HepG2 (cell line): ENCODE data around the gene MRPS31. TPM values are rescaled to one million over a fixed set of nuclear protein-coding genes. Genes with fewer than 3 reads are reported as not detected.

ENCODE experiments used
- ATAC-seq: fragments of 200-7000 bp; cut with Tn5 transposase; 3 replicates; pipeline ENCODE4 v1.9.1; 2020; ENCODE audit warnings: mild to moderate bottlenecking, moderate library complexity
- BruUV-seq: library from RNA; stranded (reverse); fragments of 400-500 nt; replicated peaks from 2 replicates; lab custom pipeline; 2021; lab: Mats Ljungman, UMichigan
- CTCF ChIA-PET: fragments of 300-600 bp; formaldehyde crosslinking; extraction: SDS; loops from one replicate; lab custom pipeline; 2021; ENCODE audit warnings: low total read pairs, inconsistent platforms, low intra/inter-chr PET ratio; lab: Yijun Ruan, JAX
- POLR2A ChIA-PET: fragments of 350-600 bp; sonication (Branson Sonifier 250); formaldehyde crosslinking; loops from one replicate; lab custom pipeline; 2020; ENCODE audit warnings: antibody characterized with exemption, inconsistent platforms; lab: Yijun Ruan, JAX
- DNase-seq: peaks from one replicate; pipeline ENCODE4 v3.0.0-alpha.2; 2015; ENCODE audit warnings: low spot score
- FAIRE-seq: peaks from 3 replicates; lab custom pipeline; 2011; peaks lifted over from hg19 to GRCh38; lab: Jason Lieb, UNC
- H2AFZ ChIP-seq: one replicate; pipeline ENCODE4 v1.6.1; 2011; ENCODE audit warnings: low read length, inconsistent platforms
- H3K27ac ChIP-seq: fragments of 300-600 bp; 3 replicates; pipeline ENCODE4 v1.8.0; 2011; ENCODE audit warnings: mixed run types, mild to moderate bottlenecking, mixed read lengths, low read length, inconsistent platforms; ENCODE audit not compliant: insufficient read depth; ENCODE audit errors: extremely low read length
- H3K27me3 ChIP-seq, 2 experiments: fragments of 200-600 bp in 1 of 2; 2 replicates in 1 of 2; 3 replicates in 1 of 2; pipeline versions ENCODE4 v1.6.0 to v1.8.0; 2011; ENCODE audit warnings: low read length in 2 of 2, mild to moderate bottlenecking in 2 of 2, moderate library complexity in 2 of 2, inconsistent platforms in 1 of 2; ENCODE audit not compliant: insufficient read depth in 2 of 2, control insufficient read depth in 1 of 2
- H3K36me3 ChIP-seq, 2 experiments: fragments of 200-600 bp in 1 of 2; replicated peaks in 1 of 2; 2 replicates in 1 of 2; 3 replicates in 1 of 2; pipeline versions ENCODE4 v1.5.1 to v1.8.0; 2011; ENCODE audit warnings: low read length in 2 of 2, inconsistent platforms in 1 of 2; ENCODE audit not compliant: insufficient read depth in 2 of 2, control insufficient read depth in 1 of 2
- H3K4me1 ChIP-seq: 2 replicates; pipeline ENCODE4 v1.5.1; 2012; ENCODE audit warnings: low read length, inconsistent platforms; ENCODE audit not compliant: insufficient read depth
- H3K4me2 ChIP-seq: 2 replicates; pipeline ENCODE4 v1.6.0; 2011; ENCODE audit warnings: low read depth, low read length, inconsistent platforms
- H3K4me3 ChIP-seq, 3 experiments: fragments of 200-600 bp in 1 of 3; sonication (generic), shearing (Covaris generic) in 1 of 3; replicated peaks in 1 of 3; 2 replicates each; pipeline ENCODE4 v1.5.1; 2011 to 2016; ENCODE audit warnings: low read length in 3 of 3, inconsistent platforms in 2 of 3, low read depth in 2 of 3, mild to moderate bottlenecking in 2 of 3, control low read depth in 1 of 3, mixed read lengths in 1 of 3; ENCODE audit not compliant: insufficient read depth in 1 of 3
- H3K79me2 ChIP-seq: one replicate; pipeline ENCODE4 v1.6.1; 2011; ENCODE audit warnings: low read length, inconsistent platforms; ENCODE audit not compliant: insufficient read depth
- H3K9ac ChIP-seq: 2 replicates; pipeline ENCODE4 v1.6.0; 2011; ENCODE audit warnings: mild to moderate bottlenecking, low read depth, low read length, inconsistent platforms; ENCODE audit not compliant: insufficient read depth
- H3K9me3 ChIP-seq: 2 replicates; pipeline ENCODE4 v1.5.1; 2012; ENCODE audit warnings: mild to moderate bottlenecking, low read length
- H4K20me1 ChIP-seq: 2 replicates; pipeline ENCODE4 v1.6.0; 2011; ENCODE audit warnings: inconsistent platforms, mild to moderate bottlenecking, low read length, moderate library complexity; ENCODE audit not compliant: insufficient read depth
- CEBPB ChIP-seq: IDR thresholded peaks from 2 replicates; pipeline ENCODE4 v1.6.1; 2011; ENCODE audit warnings: low read depth, low read length, improper control_type of control experiment, borderline replicate concordance
- HMGXB3 ChIP-seq: sonication (generic); formaldehyde crosslinking; IDR thresholded peaks from 2 replicates; pipeline ENCODE4 v1.4.0; 2020; ENCODE audit warnings: missing genetic modification reagents, borderline replicate concordance
- HNF4G ChIP-seq, 2 experiments: sonication (generic) in 1 of 2; formaldehyde crosslinking in 1 of 2; IDR thresholded peaks; 2 replicates each; pipeline versions ENCODE4 v1.4.0 to v1.6.1; 2011 to 2020; ENCODE audit warnings: borderline replicate concordance in 2 of 2, low read depth in 2 of 2, mild to moderate bottlenecking in 2 of 2, low read length in 1 of 2, missing genetic modification reagents in 1 of 2, moderate library complexity in 1 of 2
- IKZF5 ChIP-seq: IDR thresholded peaks from 2 replicates; pipeline ENCODE4 v1.6.1; 2018; ENCODE audit warnings: missing genetic modification reagents, mild to moderate bottlenecking, missing compliant biosample characterization
- IRF9 ChIP-seq: sonication (generic); formaldehyde crosslinking; IDR thresholded peaks from 2 replicates; pipeline ENCODE4 v1.8.0; 2022; ENCODE audit warnings: missing genetic modification reagents, mild to moderate bottlenecking, borderline replicate concordance
- PAXIP1 ChIP-seq: sonication (generic); formaldehyde crosslinking; conservative IDR thresholded peaks from 2 replicates; pipeline ENCODE4 v1.4.0; 2020; ENCODE audit warnings: mild to moderate bottlenecking, missing genetic modification reagents, moderate library complexity
- PHF5A ChIP-seq: IDR thresholded peaks from one replicate; pipeline ENCODE4 v1.6.1; 2018; ENCODE audit warnings: low read depth, missing genetic modification reagents; ENCODE audit not compliant: unreplicated experiment
- PITX1 ChIP-seq: sonication (generic); formaldehyde crosslinking; IDR thresholded peaks from 2 replicates; pipeline ENCODE4 v1.5.1; 2020; ENCODE audit warnings: mild to moderate bottlenecking, missing genetic modification reagents
- SMAD3 ChIP-seq: sonication (generic); formaldehyde crosslinking; IDR thresholded peaks from 2 replicates; pipeline ENCODE4 v1.4.0; 2020; ENCODE audit warnings: missing genetic modification reagents
- ZNF703 ChIP-seq: sonication (generic); formaldehyde crosslinking; IDR thresholded peaks from 2 replicates; pipeline ENCODE4 v1.5.1; 2020; ENCODE audit warnings: missing genetic modification reagents, mild to moderate bottlenecking, moderate library complexity, borderline replicate concordance
- WGBS: methylation state at CpG from one replicate; pipeline ENCODE4 v1.1.6; 2017; ENCODE audit warnings: low lambda C conversion rate; 5-methylcytosine and 5-hydroxymethylcytosine counted together
- in situ Hi-C: cut with HindIII; loops from 2 replicates; pipeline ENCODE4 v1.10.0; 2017; ENCODE audit warnings: low pct_unique_long_range_greater_than_20kb; ENCODE audit not compliant: extremely low pct_ligation_motif_present
- intact Hi-C: fragments of 100-400 bp; cut with micrococcal nuclease; formaldehyde crosslinking; loops from one replicate; pipeline ENCODE4 v1.10.0; 2022; ENCODE audit not compliant: unreplicated experiment
- polyA plus RNA-seq, 8 experiments: library from polyadenylated mRNA; depleted of rRNA in 3 of 8; stranded (reverse) in 7 of 8; unstranded in 1 of 8; fragments of >200 nt; fragmentation: Illumina TruSeq in 4 of 8; extraction: Trizol in 4 of 8; gene quantifications; 2 replicates each; pipeline versions ENCODE4 v1.2.1 to v1.2.3, GENCODE V29; 2011 to 2016; ENCODE audit warnings: low read depth in 4 of 8, missing spikeins in 1 of 8, mixed read lengths in 1 of 8; ENCODE audit not compliant: insufficient read depth in 1 of 8
- total RNA-seq, 5 experiments: library from RNA; depleted of rRNA; stranded (reverse); fragments of >200 nt; fragmentation: Illumina TruSeq; extraction: Trizol; gene quantifications; 2 replicates each; pipeline ENCODE4 v1.2.3, GENCODE V29; 2016; ENCODE audit warnings: low read depth in 1 of 5

The MRPS31 gene
- total and polyA plus RNA-seq, 2 of the 13 experiments (the other 11 are each of a cell fraction or from before 2014, with no cell fraction given), result 23.7 to 34.1 TPM

- TF ChIP-seq HNF4G (IDR thresholded peaks at IDR 0.05; ENCODE audit: borderline replicate concordance, low read depth, low read length) (no peak), HNF4G (CRISPR knock-in tag; IDR thresholded peaks at IDR 0.05; ENCODE audit: borderline replicate concordance, low read depth) (no peak), SMAD3 (CRISPR knock-in tag) (no peak), PITX1 (CRISPR knock-in tag) (no peak), PHF5A (CRISPR knock-in tag) (no peak)
These were observed 10.7 kb upstream of the MRPS31 start (continued) for GRCh38 chr13:40781717-40782116.

- ChIA-PET POLR2A (interaction anchor here (1.0 to 1.1 kb wide), 2 partner anchors 8 to 141 kb away, joined by 3 read pairs; partner anchors contain the start of gene SLC25A15), CTCF (interaction anchor here (1.4 kb wide), 1 partner anchor 33 kb away, joined by 7 read pairs; no protein-coding TSS in a partner anchor)
- BruUV-seq, result no TSS peak
- 50% methylated on average over 2 of the region's 14 CpGs for WGBS
- H3K4me3 ChIP-seq, result peak overlapping the region in 2 of 3 experiments; percentile 21 to 51; a peak in 4 of 6 replicates
- 0 out of 2 replicates have a peak overlapping the region, but pooled peaks have one; percentile 7 for H3K9ac ChIP-seq
- peaks cover 65% of the 10 kb centered on the region for H3K4me1 ChIP-seq
- no peaks in the 10 kb centered on the region for H4K20me1 ChIP-seq
- H3K79me2 ChIP-seq, result no peaks in the 10 kb centered on the region
- in situ Hi-C loops (no loop called here), intact Hi-C loops (loop anchor here (10.0 kb wide), 1 partner anchor 114 kb away; no protein-coding TSS in a partner anchor)
- no peaks in the 10 kb centered on the region for H3K9me3 ChIP-seq
- peak overlapping the region; percentile 95 for H2AFZ ChIP-seq
- FAIRE-seq, result peak; percentile 26
- H3K27ac ChIP-seq, result no peak overlapping the region
- peak; percentile 83 for ATAC-seq
- peak overlapping the region; percentile 73 for H3K4me2 ChIP-seq
- no peaks in the 10 kb centered on the region for H3K36me3 ChIP-seq
- no peaks in the 10 kb centered on the region for H3K27me3 ChIP-seq
- peak; percentile 54 for DNase-seq
- TF ChIP-seq CEBPB (no peak), PHF5A (CRISPR knock-in tag) (no peak), IRF9 (CRISPR knock-in tag) (no peak), PAXIP1 (CRISPR knock-in tag) (no peak), ZNF703 (CRISPR knock-in tag) (no peak), IKZF5 (CRISPR knock-in tag) (no peak), HMGXB3 (no peak)
These were observed 9.9 kb upstream of the MRPS31 start for GRCh38 chr13:40780822-40781401.
